Right cardiac atrium (tissue), 5 donors: ENCODE measurements around the gene ATP11A. TPM values are rescaled to one million over a fixed set of nuclear protein-coding genes. Genes with fewer than 3 reads are reported as not detected.

Experiments
- ATAC-seq, 2 donors: fragments of 200-7000 bp; cut with Tn5 transposase; one replicate each; pipeline versions ENCODE4 v1.8.0 to v1.9.1; 2020; ENCODE audit warnings: moderate library complexity in 2 of 2, mild to moderate bottlenecking in 1 of 2
- DNase-seq, 3 donors: peaks; one replicate each; pipeline ENCODE4 v3.0.0-alpha.2; 2020
- H3K27ac ChIP-seq: one replicate; pipeline ENCODE4 v1.5.1; 2013; ENCODE audit warnings: mild to moderate bottlenecking, low read length, control low read depth, moderate library complexity
- H3K27me3 ChIP-seq: one replicate; pipeline ENCODE4 v1.6.1; 2013; ENCODE audit not compliant: control insufficient read depth, insufficient read depth
- H3K4me1 ChIP-seq: one replicate; pipeline ENCODE4 v1.6.1; 2013; ENCODE audit warnings: low read length; ENCODE audit not compliant: control insufficient read depth, insufficient read depth
- H3K4me3 ChIP-seq: one replicate; pipeline ENCODE4 v1.5.1; 2013; ENCODE audit warnings: low read length, control low read depth
- H3K9me3 ChIP-seq: one replicate; pipeline ENCODE4 v1.6.1; 2013; ENCODE audit warnings: low read length; ENCODE audit not compliant: control insufficient read depth
- WGBS: extraction: QIAGEN DNeasy Blood & Tissue Kit; methylation state at CpG from one replicate; pipeline ENCODE4 v1.1.7; 2013; 5-methylcytosine and 5-hydroxymethylcytosine counted together
- intact Hi-C, 4 donors: fragments of 100-400 bp; cut with DNase I; formaldehyde crosslinking; loops; one replicate each; pipeline versions ENCODE4 v1.11.0 to v1.14.0; 2022 to 2023
- polyA plus RNA-seq: library from polyadenylated mRNA; stranded (reverse); fragments of 200-250 nt; gene quantifications from one replicate; pipeline ENCODE4 v1.2.3, GENCODE V29; 2013
- total RNA-seq, 4 donors: library from RNA; stranded (reverse); fragmentation: NEBNext Ultra II Directional; extraction: Animal tissue kit (Norgen Biotek cat#: 25700); gene quantifications; one replicate each; pipeline ENCODE4 v1.2.1, GENCODE V29; 2021
- donor health status: healthy with polysubstance abuse.
- donor health status: DM: no; HTN: yes; CAD: no.
- donor health status: DM: no; HTN: no; CAD: no.
- donor health status: DM: no; HTN: yes; CAD: no; lungs with severe emphysema.
- donor health status: DM: yes; HTN: yes; CAD: no.

Gene ATP11A
- total and polyA plus RNA-seq, 5 donors, result 19.5 to 100 (median 83.4) TPM

DNA sequence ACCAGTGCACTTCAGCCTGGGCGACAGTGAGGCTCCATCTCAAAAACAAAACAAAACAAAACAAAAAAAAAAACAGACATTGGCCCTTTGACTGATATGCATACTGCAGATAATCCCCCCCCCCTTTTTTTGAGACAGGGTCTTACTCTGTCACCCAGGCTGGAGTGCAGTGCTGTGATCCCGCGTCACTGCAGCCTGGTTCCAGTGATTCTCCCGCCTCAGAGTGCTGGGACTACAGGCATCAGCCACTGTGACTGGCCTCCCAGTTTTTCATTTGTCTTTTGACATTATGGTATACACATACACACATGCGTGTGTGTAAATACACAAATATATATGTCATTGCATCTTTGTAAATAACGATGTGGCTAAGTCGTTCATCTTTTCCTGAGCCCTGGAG, 61.8 kb downstream of the ATP11A start:
- intact Hi-C loops, result no loop called here
- Histone ChIP-seq H3K27ac (no peak overlapping the region), H3K4me1 (no peaks in the 10 kb centered on the region), H3K9me3 (no peaks in the 10 kb centered on the region), H3K4me3 (no peak overlapping the region), H3K27me3 (no peaks in the 10 kb centered on the region)
- no peak for ATAC-seq
- 96% methylated on average over 7 of the region's 7 CpGs for WGBS
- DNase-seq, result no peak

DNA sequence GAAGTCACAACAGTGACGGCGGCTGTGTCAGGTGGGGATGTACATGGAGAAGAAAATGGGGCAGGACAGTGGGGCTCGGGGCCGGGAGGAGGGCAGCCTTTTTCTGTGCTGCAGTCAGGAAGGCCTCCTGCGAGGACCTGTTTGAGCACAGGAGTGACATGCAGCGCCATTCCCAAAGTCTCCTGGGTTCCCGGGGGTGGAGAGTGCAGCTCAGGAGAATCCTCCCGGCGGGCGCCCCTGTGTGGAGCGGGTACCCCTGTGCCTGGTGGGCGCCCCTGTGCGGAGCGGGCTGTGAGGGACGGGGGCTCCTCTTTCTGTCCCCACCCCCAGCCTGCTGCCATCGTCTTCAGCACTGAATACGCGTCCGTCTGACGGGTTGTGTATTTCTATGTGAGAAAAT, 62.4 kb downstream of the ATP11A start:
- WGBS, result 93% methylated on average over 20 of the region's 20 CpGs
- peak in 1 of 3 donors; percentile 51 for DNase-seq
- Histone ChIP-seq H3K4me3 (no peak overlapping the region), H3K27ac (no peak overlapping the region), H3K9me3 (no peaks in the 10 kb centered on the region), H3K4me1 (no peaks in the 10 kb centered on the region), H3K27me3 (no peaks in the 10 kb centered on the region)
- intact Hi-C loops, result no loop called here
- ATAC-seq, result peak in 1 of 2 donors; percentile 24

DNA sequence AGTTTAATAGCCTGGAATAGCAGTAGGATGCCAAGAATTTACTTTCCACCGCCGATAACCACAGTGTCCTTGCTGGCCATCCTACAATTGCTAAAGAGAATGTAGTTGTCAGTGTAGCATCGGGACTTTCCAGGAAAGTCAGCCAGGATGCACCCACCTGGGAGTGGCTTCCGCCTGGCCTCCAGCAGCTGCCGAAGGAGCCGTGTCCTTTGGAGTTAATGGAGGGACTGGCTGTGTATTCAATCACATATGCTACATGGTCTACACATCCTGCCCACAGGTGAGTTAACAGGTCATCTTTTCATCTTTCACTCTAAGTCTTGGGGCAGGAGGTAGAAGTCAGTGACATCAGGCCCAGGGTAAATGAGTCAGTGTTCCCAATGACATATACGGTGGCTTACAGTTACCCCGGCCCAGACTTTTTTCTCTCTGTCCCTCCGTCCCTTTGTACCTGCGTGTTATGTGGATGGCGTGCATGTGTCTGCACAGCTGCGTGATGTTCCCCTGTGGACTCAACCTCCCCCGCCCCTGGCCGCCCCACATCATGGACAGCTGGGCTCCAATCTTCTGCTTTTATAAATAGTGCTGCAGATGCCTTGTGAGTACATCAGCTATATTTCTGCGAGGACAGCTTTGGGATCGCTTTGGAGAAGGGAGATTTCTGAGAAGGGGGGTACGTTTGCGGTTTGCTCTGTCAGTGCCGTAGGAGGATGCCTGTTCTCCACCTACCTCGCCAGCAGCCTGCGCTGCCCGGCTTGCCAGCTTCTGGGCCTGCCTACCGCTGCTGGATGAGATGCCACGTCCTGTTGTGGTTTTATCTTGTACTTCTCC, 63.1 kb downstream of the ATP11A start:
- intact Hi-C loops, result no loop called here
- no peak overlapping the region for H3K4me3 ChIP-seq
- no peak for ATAC-seq
- WGBS, result 77% methylated on average over 24 of the region's 24 CpGs
- no peaks in the 10 kb centered on the region for H3K9me3 ChIP-seq
- DNase-seq, result peak in 1 of 3 donors; percentile 38
- no peaks in the 10 kb centered on the region for H3K27me3 ChIP-seq
- H3K4me1 ChIP-seq, result no peaks in the 10 kb centered on the region
- no peak overlapping the region for H3K27ac ChIP-seq

DNA sequence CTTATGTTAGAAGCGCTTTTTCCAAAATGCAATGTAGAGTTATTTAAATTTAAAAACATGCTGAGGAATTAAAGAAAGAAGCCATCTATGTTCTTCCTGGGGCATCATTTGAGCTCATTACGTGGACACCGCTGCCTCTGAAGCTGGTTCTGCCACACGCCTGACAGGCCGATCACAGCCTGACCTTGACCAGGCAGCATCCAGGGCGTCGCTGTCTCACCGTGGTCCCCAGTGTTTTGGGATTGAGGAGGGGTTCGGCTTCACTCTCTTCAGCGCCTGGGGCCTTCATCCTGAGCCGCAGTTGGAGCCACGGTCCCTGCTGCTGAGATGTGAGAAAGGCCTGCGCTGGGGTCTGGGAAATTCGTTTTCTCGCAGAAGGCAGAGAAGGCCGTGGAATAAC, 64.0 kb downstream of the ATP11A start:
- no peaks in the 10 kb centered on the region for H3K9me3 ChIP-seq
- ATAC-seq, result no peak
- H3K27ac ChIP-seq, result no peak overlapping the region
- H3K4me3 ChIP-seq, result no peak overlapping the region
- intact Hi-C loops, result no loop called here
- WGBS, result 93% methylated on average over 16 of the region's 16 CpGs
- DNase-seq, result no peak
- H3K4me1 ChIP-seq, result no peaks in the 10 kb centered on the region
- no peaks in the 10 kb centered on the region for H3K27me3 ChIP-seq

DNA sequence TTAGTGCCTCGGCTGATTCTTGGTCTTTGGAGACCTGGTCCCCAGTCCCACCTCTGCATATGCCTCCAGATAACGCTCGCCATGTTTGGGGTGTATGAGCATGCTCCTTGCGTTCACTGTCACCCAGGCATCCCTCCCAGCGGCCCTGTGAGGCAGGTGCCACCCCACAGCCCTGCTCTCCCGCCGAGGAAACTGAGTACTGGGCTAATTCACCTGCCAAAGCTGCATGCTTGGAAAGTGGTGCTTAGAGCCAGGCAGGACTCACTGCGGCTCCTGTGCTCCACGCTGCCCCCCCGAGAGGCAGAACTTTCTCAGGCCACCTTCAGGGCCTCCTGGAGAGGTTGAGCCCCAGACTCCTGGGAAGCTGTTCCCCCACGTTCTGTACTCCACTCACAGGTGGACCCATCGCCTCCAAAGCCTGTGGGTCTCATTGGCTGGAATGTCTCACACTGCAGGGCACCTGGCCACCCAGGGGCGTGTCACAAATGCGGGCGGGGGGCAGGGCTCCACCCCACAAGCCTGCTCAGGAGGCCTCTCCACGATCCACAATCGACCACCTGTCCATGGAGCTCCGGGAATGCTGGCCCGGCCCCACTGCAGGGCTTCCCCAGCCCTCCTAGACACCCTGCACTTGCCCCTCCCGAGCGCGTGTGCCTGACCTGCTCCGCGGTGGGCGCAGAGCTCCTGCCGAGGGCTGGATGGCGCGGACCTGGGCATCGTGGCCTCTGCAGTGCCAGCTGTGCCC, 64.6 kb downstream of the ATP11A start:
- no peak overlapping the region for H3K27ac ChIP-seq
- no peaks in the 10 kb centered on the region for H3K4me1 ChIP-seq
- no peak overlapping the region for H3K4me3 ChIP-seq
- no peaks in the 10 kb centered on the region for H3K27me3 ChIP-seq
- DNase-seq (no peak), ATAC-seq (peak; percentile 27 to 30)
- intact Hi-C loops, result no loop called here
- H3K9me3 ChIP-seq, result no peaks in the 10 kb centered on the region
- WGBS, result 95% methylated on average over 29 of the region's 29 CpGs

DNA sequence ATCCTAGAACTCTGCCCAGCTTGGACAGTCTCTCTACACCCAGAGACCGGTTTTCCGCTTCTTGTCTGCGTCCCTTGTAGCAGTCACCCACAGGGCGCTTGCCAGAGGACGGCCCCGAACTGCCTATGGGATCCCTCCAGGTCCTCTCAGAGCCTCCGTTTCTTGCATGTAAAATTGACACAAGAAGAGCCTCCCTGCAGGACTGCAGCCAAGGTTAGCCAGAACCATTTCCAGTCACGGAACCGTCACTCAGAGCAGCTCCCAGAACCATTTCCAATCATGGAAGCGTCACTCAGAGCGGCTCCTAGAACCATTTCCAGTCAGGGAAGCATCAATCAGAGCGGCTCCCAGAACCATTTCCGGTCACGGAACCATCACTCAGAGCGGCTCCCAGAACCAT, 65.5 kb downstream of the ATP11A start:
- no peaks in the 10 kb centered on the region for H3K9me3 ChIP-seq

DNA sequence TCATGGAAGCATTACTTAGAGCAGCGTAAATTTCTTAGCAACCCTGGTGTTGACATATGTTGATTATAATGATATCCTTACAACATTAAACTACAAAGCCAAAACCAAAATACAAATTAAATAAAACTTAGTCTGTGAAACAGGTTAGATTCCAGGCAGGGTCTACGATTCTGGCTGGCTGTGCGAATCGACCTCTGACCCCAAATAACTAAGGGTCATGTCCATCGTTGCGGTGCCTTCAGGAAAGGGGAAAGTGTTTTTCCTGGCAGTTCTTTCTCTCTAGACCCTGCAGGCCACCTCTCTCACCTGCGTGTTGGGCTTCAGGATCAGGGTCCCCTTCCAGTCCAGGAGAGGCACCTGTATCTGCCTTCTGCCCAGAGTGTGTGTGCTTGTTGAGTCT, 66.2 kb downstream of the ATP11A start:
- no peaks in the 10 kb centered on the region for H3K27me3 ChIP-seq
- H3K4me1 ChIP-seq, result no peaks in the 10 kb centered on the region
- H3K9me3 ChIP-seq, result no peaks in the 10 kb centered on the region
- intact Hi-C loops, result no loop called here
- H3K27ac ChIP-seq, result no peak overlapping the region
- DNase-seq (no peak), ATAC-seq (no peak)
- H3K4me3 ChIP-seq, result no peak overlapping the region
- WGBS, result 90% methylated on average over 7 of the region's 7 CpGs

More for the DNA sequence above, 65.5 kb downstream of the ATP11A start:
- Histone ChIP-seq H3K4me1 (no peaks in the 10 kb centered on the region), H3K27me3 (no peaks in the 10 kb centered on the region), H3K27ac (peak overlapping the region; percentile 43), H3K4me3 (no peak overlapping the region)
- no peak for ATAC-seq
- no peak for DNase-seq
- 89% methylated on average over 15 of the region's 15 CpGs for WGBS
- intact Hi-C loops, result no loop called here

DNA sequence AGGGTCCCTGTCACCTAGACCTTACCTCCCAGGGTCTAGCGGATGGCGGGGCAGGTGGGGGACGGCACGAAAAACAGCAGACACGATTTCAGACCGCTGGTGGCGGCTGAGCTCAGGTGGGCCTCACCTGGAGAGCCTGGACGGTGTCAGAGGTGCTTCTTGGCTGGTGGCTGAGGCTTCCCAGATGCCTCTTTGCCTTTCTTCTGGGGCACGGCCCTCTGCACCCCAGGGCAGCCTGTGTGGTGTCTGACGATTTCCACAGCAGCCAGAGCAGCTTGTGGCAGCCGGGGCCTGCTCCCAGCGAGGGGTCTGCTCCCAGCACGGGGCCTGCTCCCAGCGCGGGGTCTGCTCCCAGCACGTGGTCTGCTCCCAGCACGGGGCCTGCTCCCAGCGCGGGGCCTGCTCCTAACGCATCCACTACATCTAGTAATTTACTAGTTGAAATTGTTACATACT, 66.7 kb downstream of the ATP11A start:
- Histone ChIP-seq H3K27me3 (no peaks in the 10 kb centered on the region), H3K27ac (no peak overlapping the region), H3K9me3 (no peaks in the 10 kb centered on the region), H3K4me1 (peaks cover under 1% of the 10 kb centered on the region), H3K4me3 (no peak overlapping the region)
- intact Hi-C loops, result no loop called here
- ATAC-seq (no peak), DNase-seq (no peak)
- WGBS, result 91% methylated on average over 20 of the region's 20 CpGs

DNA sequence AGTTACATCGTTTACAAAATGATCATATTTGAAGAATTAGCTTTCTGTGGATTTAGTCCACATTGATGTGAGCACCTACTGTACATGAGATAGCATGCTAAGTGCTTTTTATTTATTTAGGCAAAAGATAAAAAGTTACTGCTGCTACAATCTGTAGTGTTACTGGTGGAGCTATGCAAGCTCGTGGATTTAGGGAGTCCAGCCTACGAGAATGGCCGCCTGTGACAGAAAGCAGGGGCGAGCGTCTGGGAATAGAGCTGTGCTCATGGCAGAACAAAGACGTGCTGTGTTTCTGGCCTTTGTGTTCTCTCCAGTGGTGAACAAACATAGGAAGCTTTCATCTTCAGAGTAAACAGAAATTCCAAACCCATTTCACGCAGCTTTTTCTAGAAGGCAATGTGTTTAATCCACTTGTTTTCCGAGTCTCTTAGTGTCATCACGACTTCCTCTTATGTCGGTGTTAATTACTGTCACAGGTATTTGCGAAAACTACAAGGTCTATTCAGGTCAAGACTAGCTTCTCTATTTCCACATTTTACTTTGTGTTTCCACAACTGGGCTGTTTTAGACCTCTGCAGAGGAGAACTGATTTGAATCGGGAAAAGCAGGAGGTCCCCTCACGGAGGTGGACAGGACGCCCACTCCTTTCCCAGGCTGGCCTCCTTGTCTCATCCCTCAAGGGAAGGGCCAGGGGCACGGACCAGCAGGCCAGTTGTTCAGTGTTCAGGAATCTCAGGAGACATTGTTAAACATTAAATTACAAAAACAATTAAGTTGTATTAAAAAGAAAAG, 67.3 kb downstream of the ATP11A start:
- ATAC-seq, result no peak
- intact Hi-C loops, result no loop called here
- Histone ChIP-seq H3K27me3 (no peaks in the 10 kb centered on the region), H3K9me3 (no peaks in the 10 kb centered on the region), H3K4me1 (peaks cover 6% of the 10 kb centered on the region), H3K4me3 (no peak overlapping the region), H3K27ac (no peak overlapping the region)
- no peak for DNase-seq
- WGBS, result 75% methylated on average over 16 of the region's 16 CpGs

DNA sequence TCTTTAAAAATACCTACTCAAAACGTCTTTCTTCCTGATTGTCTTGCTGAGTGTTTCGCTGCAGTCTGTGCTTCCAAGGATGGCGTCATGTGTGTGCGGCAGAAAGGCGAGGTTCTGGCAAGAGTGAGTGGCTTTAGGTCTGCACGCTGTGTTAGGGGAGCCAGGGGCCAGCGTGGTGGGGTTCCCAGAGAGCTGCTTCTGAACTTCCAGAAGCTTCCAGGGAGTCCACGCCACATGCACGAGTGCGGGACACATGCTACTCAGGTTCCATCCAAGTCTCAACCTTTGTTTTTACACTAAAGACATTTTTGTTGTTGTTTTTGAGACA, 67.9 kb downstream of the ATP11A start:
- no peak for ATAC-seq
- Histone ChIP-seq H3K27ac (no peak overlapping the region), H3K9me3 (no peaks in the 10 kb centered on the region), H3K4me1 (peaks cover 7% of the 10 kb centered on the region), H3K4me3 (no peak overlapping the region), H3K27me3 (no peaks in the 10 kb centered on the region)
- DNase-seq, result no peak
- 90% methylated on average over 10 of the region's 10 CpGs for WGBS
- intact Hi-C loops, result no loop called here

DNA sequence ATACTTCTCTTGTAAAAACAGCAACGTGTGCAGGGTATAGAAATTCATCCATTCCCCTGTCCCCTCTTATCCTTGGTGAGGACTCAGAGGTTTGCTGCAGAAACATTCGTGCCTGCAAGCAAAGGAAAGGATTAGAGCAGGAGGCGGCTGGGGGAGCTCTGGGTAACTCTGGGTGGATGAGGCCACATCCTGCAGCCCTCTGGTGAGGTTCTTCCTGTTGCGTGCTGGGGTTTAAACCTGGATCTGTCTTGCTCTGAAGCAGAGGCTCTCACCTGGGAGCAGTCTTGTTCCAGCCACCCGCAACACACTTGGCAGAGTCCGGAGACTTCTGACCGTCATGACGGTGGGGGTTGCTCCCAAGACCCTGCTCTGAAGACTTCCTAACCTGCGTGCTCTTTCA, 69.2 kb downstream of the ATP11A start:
- H3K27ac ChIP-seq, result no peak overlapping the region
- H3K4me3 ChIP-seq, result no peak overlapping the region
- intact Hi-C loops, result no loop called here
- DNase-seq, result no peak
- H3K9me3 ChIP-seq, result no peaks in the 10 kb centered on the region
- 94% methylated on average over 9 of the region's 9 CpGs for WGBS
- peaks cover 7% of the 10 kb centered on the region for H3K4me1 ChIP-seq
- H3K27me3 ChIP-seq, result no peaks in the 10 kb centered on the region
- no peak for ATAC-seq
